ENCODE measurements around the gene TCF12. TPM values are rescaled to one million over a fixed set of nuclear protein-coding genes. Genes with fewer than 3 reads are reported as not detected.

Gene TCF12
- total RNA-seq, 1 donor from 2014 or later, result 93.0 TPM

DNA sequence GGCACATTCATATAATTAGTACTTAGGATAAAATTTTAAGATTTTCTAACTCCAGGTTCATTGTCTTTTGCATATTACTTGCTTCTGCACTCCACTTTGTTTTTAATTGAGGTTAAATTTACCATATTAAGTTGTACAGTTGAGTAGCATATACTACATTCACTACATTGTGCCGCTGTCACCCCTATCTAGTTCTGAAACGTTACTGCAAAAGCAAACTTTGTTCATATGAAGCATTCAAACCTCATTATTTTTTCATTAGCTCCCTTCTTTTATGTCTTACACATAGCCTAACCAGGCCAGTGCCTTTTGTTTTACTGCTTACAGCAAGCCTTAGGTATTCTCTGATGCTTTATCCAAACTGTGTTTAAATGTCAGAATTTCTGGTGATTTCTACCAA is 274.7 kb downstream of the TCF12 start:
- Histone ChIP-seq H3K9me3 (no peaks in the 10 kb centered on the region), H3K36me3 (peaks cover 19% of the 10 kb centered on the region), H3K4me3 (no peak overlapping the region), H3K4me1 (peaks cover 6% of the 10 kb centered on the region), H3K27ac (no peak overlapping the region), H3K27me3 (ENCODE audit: low read depth) (no peaks in the 10 kb centered on the region)
- no peak for DNase-seq
- no peak for ATAC-seq
- intact Hi-C loops (cut with DNase I), result no loop called here
- TF ChIP-seq, protein P1, sequence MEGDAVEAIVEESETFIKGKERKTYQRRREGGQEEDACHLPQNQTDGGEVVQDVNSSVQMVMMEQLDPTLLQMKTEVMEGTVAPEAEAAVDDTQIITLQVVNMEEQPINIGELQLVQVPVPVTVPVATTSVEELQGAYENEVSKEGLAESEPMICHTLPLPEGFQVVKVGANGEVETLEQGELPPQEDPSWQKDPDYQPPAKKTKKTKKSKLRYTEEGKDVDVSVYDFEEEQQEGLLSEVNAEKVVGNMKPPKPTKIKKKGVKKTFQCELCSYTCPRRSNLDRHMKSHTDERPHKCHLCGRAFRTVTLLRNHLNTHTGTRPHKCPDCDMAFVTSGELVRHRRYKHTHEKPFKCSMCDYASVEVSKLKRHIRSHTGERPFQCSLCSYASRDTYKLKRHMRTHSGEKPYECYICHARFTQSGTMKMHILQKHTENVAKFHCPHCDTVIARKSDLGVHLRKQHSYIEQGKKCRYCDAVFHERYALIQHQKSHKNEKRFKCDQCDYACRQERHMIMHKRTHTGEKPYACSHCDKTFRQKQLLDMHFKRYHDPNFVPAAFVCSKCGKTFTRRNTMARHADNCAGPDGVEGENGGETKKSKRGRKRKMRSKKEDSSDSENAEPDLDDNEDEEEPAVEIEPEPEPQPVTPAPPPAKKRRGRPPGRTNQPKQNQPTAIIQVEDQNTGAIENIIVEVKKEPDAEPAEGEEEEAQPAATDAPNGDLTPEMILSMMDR (IDR thresholded peaks at IDR 0.05), result no peak

DNA sequence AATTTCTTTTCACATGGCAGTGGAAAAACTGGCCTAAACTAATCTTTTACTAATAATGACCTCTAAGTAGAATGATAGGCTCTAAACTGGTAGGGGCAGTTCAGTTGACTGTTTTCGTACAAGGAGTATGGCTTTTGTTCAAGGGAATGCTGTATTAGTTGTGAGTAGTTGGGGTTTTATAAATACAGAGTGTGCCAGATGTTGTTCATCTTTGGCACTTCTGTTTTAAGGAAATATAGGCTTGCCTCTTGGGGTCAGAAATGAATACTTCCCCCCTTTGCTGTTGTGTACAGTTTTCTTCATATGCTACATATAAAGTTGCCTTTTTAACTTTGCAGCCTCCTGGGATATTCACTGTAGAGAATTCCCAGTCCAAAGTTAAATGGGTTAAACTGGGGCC is 276.9 kb downstream of the TCF12 start:
- no peak overlapping the region for H3K27ac ChIP-seq
- TF ChIP-seq, protein P1 (IDR thresholded peaks at IDR 0.05), result no peak
- H3K4me1 ChIP-seq, result peaks cover 20% of the 10 kb centered on the region
- peaks cover 19% of the 10 kb centered on the region for H3K36me3 ChIP-seq
- H3K9me3 ChIP-seq, result no peaks in the 10 kb centered on the region
- no peak overlapping the region for H3K4me3 ChIP-seq
- intact Hi-C loops (cut with DNase I), result no loop called here
- no peaks in the 10 kb centered on the region for H3K27me3 ChIP-seq (ENCODE audit: low read depth)
- DNase-seq (no peak), ATAC-seq (no peak)

DNA sequence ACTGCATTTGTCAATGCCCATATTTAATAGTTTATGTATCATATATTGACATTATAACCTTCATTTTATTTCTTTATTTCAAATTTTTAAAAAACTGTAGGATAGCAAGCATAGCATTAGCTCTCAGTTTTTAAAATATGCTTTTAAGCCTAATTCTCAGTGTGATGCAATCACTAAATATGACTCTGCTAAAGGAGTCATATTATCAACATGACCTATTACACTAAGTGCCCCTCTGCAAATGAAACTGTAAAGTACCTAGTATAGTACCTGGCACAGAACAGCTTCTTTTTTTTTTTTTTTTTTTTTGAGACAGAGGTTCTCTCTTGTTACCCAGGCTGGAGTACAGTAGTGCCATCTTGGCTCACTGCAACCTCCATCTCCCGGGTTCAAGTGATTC is 278.4 kb downstream of the TCF12 start:
- peaks cover 19% of the 10 kb centered on the region for H3K36me3 ChIP-seq
- intact Hi-C loops (cut with DNase I), result no loop called here
- TF ChIP-seq, protein P1 (IDR thresholded peaks at IDR 0.05), result no peak
- no peak overlapping the region for H3K4me3 ChIP-seq
- H3K9me3 ChIP-seq, result no peaks in the 10 kb centered on the region
- DNase-seq (no peak), ATAC-seq (peak in 1 of 2 donors; percentile 75)
- H3K4me1 ChIP-seq, result peaks cover 20% of the 10 kb centered on the region
- no peak overlapping the region for H3K27ac ChIP-seq
- no peaks in the 10 kb centered on the region for H3K27me3 ChIP-seq (ENCODE audit: low read depth)

DNA sequence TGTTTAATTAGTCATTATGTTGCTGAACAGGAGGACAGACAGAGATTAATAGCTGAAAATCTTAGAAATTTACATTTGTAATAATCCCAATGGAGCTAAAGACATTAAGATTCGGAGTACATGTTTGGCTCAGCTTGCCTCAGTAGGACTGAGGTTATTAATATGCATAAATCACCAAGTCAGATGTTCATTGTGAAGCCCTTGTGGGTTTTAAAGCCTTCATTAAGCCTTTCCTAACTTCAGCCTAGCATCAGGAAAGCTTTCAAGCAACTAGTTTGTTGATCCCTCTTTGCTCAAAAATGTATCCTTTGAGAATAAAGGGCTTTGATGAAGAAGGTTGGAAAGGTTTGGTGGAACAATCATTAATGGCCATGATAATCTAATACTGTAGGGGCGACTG is 279.7 kb downstream of the TCF12 start:
- TF ChIP-seq, protein P1 (IDR thresholded peaks at IDR 0.05), result no peak
- Histone ChIP-seq H3K27me3 (ENCODE audit: low read depth) (no peaks in the 10 kb centered on the region), H3K9me3 (no peaks in the 10 kb centered on the region), H3K27ac (no peak overlapping the region), H3K4me3 (no peak overlapping the region), H3K4me1 (peaks cover 20% of the 10 kb centered on the region), H3K36me3 (peaks cover 7% of the 10 kb centered on the region)
- intact Hi-C loops (cut with DNase I), result no loop called here
- ATAC-seq, result no peak
- no peak for DNase-seq

DNA sequence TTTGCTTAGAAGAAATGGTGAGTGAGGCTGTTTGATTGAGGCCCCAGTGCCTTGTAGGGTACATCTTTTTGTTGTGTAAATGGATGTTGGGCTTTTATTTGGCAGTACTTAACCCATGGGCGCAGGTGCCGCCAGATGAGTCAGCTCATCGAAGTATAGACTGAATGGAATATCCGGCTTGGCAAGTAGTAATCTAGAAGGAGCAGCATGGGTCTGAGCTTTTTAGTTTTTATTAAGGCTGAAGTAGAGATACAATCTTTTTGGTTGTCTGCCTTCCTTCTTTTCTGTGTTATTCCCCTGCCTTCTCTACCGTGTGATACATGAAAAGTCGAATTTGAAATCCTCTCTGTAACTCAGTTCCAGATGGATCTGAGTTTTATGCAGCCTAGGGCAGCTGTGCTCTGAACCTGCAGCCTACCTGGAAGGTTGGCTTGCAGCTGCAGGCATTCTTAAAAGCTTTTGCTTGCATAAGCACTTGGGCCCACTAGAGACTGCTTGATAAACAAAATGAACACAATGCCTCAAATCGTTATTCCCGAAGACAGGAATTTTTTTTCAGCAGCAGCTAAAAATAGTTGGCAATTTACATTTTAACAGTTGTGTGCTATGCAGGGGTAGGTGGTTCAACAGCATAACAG is 280.3 kb downstream of the TCF12 start:
- ATAC-seq, result peak; percentile 66 to 81
- peaks cover 20% of the 10 kb centered on the region for H3K4me1 ChIP-seq
- H3K9me3 ChIP-seq, result no peaks in the 10 kb centered on the region
- H3K27ac ChIP-seq, result no peak overlapping the region
- TF ChIP-seq, protein P1 (IDR thresholded peaks at IDR 0.05), result no peak
- no peaks in the 10 kb centered on the region for H3K27me3 ChIP-seq (ENCODE audit: low read depth)
- intact Hi-C loops (cut with DNase I), result no loop called here
- H3K36me3 ChIP-seq, result peaks cover under 1% of the 10 kb centered on the region
- no peak for DNase-seq
- no peak overlapping the region for H3K4me3 ChIP-seq
